T follicular helper cell (primary cell): ENCODE data around the gene PHKB.

Experiments used
- DNase-seq: peaks from one replicate; pipeline ENCODE4 v3.0.0-alpha.2; 2020; ENCODE audit warnings: low read depth

The PHKB gene

GRCh38 chr16:47731252-47731651, 270.1 kb downstream of the PHKB start:
- no peak for DNase-seq

GRCh38 chr16:47732122-47732521, 271.0 kb downstream of the PHKB start:
- DNase-seq: no peak

- DNase-seq: no peak
Measured at GRCh38 chr16:47732523-47733111, 271.5 kb downstream of the PHKB start.

- no peak for DNase-seq
Measured at GRCh38 chr16:47734081-47734857, 273.1 kb downstream of the PHKB start.

- DNase-seq: no peak
Measured at GRCh38 chr16:47734987-47735594, 274.0 kb downstream of the PHKB start.

- DNase-seq: no peak
Measured at GRCh38 chr16:47750371-47750770, 289.2 kb downstream of the PHKB start.
